HG03175 (cell line): Measurements from ENCODE around the gene KCTD13.
"Not testable (repeated sequence)": the region's sequence is repeated elsewhere in the genome, so short reads cannot be mapped to it uniquely, and the experiment has no call there.

ENCODE experiments used
- ATAC-seq: cut with Tn5 transposase; IDR thresholded peaks from one replicate; pipeline ENCODE4 v1.9.1; 2021; ENCODE audit warnings: mild to moderate bottlenecking, moderate library complexity; ENCODE audit not compliant: unreplicated experiment

Gene KCTD13, protein sequence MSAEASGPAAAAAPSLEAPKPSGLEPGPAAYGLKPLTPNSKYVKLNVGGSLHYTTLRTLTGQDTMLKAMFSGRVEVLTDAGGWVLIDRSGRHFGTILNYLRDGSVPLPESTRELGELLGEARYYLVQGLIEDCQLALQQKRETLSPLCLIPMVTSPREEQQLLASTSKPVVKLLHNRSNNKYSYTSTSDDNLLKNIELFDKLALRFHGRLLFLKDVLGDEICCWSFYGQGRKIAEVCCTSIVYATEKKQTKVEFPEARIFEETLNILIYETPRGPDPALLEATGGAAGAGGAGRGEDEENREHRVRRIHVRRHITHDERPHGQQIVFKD

GRCh38 chr16:29925781-29926710, at the start of gene KCTD13:
KCTD13 (minus strand) TSS chr16:29926226; CDS start chr16:29926033, 193 bp downstream.
- ATAC-seq = peak; percentile 88

- ATAC-seq = no peak
Measured at GRCh38 chr16:29975134-29975538, 49.1 kb upstream of the KCTD13 start.

DNA sequence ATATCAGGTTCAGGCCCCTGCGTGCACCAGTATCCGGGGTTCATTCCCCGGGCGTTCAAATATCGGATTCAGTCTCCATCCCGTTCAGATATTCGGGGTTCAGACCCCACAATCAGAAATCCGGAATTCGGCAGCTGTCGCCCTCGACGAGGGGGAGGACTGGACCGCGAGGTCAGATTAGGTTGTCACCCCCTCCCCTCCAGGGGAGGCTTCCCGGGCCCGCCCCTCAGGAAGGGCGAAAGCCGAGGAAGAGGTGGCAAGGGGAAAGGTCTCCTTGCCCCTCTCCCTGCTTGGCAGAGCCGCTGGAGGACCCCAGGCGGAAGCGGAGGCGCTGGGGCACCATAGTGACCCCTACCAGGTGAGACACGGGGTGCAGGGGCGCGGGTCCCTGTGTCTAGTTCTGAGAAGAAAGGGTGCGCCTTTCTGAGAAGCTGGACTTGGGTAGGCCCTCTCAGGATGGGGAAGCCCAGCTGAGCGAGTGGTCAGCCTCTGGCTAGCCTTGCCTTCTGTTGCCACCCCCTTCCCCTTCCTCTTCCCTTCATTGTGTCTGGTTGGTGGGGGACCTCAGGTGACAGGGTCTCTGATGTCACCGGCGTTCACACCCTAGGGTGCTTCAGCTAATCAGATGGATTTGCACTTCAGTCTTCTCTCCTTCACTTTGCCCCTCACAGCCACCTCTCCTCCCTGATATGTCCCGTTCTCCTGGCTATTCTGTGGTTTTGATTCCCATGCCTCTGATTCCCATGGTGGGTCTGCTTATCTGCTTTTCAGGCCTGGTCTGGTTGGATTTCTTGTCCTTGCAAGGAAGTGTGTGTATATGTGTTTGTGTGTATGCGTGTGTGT, 48.5 kb upstream of the KCTD13 start:
- no peak for ATAC-seq

DNA sequence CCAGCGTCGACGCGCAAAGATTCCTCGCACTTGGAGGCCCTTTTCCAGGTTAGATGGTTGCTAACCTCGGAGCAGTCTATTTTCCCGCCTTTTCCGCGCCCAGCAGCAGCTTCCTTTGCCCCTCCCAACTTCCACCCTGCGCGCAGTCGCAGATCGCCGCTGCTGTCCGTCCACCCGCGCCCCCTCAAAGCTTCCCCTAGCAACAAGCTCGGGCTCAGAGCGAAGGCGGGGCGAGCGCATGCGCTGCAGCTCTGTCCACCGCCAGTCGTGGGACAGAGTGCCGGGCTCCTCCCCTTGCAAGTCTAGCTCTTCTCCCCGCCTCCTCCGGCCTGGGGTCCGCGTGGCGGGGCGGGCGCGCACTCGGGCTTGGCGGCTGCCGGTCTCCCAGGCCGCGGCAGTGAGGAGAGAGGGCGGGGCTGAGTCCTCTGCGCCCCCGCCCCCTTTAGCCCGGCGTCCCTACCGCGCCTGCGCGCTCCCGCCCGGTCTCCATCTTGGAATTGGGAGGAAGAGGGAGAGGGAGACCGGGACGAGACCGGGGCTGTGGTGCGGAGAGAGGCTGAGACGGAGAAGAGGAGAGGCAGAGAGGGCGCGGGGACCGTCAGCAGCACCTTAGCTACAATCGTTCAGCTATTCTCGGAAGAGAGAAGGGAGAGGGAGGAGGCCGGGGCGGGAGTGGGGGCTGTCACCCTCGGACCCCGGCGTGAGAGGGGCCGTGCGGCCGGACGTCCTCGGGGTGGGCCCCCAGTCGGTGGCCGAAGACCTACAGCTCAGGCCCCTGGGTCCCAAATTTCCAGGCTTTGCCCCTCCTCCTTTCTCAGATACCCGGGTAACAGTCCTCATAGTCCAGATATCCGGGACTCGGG, 47.6 kb upstream of the KCTD13 start, which contains the start of gene TAOK2:
TAOK2 (plus strand) TSS at position 485 of the 863 bp plus-strand sequence. CDS start 3,905 bp downstream, outside the sequence.
- peak; percentile 94 for ATAC-seq

DNA sequence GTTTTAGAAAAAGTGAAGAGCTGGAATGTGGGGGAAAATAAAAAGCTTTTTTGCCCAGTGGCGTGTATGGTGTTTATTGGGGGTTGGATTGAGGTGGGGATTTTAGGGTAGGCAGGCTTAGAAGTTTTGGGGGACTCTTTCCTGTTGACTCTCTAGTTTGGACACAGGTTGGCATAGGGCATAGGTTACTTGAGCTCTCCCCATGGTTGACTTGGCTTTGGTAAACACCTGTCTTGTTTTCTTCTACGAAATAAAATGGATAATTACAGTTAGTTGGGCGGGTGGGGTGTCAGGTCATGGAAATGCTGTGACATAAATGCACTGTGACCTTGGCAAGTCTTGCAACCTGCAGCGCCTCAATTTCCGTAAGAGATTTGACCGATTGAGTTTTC, 47.0 kb upstream of the KCTD13 start:
- ATAC-seq = no peak

DNA sequence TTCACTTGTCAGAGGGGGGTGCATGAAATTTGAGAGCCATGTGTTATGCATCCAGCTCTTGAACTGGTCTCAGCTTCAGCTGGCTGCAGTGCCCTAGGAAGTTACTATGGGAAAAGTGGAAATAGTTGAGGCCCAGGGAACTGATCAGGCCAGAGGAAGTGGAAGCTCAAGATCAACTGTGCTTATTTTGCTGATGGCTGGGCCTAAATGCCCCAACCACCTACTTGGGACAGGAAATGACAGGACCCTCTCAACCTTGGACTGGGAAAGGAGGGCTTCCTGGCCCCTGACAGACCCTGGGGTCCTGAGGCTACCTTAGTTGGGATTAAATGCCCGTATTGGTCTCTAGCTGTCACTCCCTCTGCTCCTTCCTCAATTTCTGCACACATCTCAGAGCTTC, 46.5 kb upstream of the KCTD13 start:
- ATAC-seq = no peak

- ATAC-seq = no peak
Measured at GRCh38 chr16:29971304-29971703, 45.3 kb upstream of the KCTD13 start.

GRCh38 chr16:29968205-29968604, 42.2 kb upstream of the KCTD13 start:
- ATAC-seq = no peak

DNA sequence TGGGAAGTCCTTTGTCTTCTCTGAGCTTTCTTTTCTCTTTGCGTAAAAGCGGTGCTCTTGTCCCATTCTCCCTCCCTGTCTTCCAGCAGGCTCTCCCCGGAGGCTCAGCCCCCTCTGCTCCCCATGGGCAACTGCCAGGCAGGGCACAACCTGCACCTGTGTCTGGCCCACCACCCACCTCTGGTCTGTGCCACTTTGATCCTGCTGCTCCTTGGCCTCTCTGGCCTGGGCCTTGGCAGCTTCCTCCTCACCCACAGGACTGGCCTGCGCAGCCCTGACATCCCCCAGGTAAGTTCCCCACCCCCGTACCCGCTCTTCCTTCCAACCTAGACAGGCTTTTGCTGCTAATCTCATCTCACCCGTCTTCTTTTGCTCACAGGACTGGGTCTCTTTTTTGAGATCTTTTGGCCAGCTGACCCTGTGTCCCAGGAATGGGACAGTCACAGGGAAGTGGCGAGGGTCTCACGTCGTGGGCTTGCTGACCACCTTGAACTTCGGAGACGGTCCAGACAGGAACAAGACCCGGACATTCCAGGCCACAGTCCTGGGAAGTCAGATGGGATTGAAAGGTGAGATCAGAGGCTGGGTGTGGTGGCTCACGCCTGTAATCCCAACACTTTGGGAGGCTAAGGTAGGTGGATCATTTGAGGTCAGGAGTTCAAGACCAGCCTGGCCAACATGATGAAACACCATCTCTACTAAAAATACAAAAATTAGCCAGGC, 37.2 kb upstream of the KCTD13 start:
- no peak for ATAC-seq

DNA sequence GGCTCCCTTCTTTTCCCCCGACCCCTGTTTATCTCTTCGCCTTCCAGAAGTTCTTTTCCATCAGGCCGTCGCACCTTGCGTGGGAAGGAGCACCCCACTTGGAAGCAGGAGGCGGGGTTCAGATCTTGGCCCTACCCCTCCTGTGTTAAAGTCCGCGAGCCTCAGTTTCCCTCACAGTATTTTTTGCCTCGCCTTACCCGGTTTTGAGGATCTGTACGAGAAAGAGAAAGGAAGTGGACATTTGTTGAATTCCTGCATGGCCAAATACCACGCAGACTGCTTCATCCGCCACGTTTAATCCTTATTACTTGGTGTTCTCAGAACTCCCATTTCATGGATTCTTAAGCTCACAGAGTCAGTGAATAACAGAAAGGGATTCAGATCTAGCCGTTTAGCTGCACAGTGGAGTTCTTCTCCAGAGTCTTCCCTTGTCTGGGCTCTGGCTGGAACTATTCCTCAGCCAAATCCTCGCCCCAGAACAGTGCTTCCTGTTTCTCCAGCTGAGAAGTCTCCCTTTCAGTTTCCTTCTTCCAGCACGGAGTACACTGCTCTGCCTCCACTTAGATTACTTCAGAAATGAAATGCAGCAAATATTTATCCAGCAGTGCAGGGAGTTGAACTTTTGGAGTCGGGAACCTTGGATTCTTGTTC, 36.4 kb upstream of the KCTD13 start:
- ATAC-seq = no peak

DNA sequence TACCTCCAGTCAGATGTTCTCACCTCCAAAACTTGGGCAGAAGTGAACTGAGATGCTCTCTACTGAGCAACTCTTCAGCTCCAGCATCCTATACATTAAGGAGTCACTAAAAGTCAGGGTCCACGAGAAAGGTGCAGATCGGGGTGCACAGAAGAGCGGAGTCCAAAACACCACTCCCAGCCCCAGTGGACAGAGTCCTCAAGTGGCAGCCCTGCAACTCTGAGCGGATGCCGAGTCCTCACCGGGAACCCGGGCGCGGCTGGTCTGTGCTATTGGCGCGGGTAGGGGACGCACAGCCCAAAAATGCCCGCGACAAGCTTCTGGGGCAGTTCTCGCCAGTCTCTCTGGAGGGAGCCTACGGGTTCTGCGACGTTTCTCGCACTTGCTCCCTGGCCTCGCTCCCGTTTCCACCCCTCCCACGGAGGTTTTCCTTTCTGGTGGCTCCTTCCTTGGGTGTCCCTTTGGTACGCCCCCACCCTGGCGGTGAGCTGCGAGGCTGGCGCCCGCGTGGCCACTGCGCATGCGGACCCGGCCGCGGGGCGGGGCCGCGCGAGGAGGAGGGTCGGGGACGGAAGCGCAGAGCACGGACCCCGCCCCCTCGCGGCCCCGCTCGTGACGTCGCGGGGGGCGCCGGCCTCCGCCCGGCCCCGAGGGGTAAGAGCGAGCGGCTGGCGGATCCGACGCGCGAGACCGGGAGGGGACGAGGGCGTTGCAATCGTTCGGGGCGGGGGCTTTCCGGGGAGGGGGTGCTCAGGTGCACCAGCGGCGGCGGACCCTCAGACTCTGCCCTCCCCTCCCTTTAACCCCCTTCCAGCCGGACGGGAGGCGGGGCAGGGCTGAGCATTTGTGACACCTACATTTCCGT, 35.7 kb upstream of the KCTD13 start, which contains the start of gene TMEM219:
TMEM219 (plus strand) TSS at position 601 of the 865 bp plus-strand sequence. CDS start 1,065 bp downstream, outside the sequence.
- ATAC-seq = peak; percentile 85

DNA sequence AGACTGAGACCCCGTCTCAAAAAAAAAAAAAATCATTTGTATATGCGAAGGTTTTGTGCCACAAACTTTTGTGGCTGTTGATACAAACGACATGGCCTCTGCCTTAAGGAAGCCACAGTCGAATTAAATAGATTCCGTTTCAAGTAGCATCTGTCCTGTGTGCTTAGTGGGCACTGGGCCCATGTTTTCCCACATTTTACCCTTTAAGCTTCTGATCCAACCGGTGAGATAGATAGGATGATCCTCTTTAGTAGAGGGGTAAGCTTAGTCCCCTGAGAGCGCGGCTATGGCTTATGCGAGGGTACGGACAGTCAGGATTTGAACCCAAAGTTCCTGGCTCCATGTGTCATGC, 35.1 kb upstream of the KCTD13 start:
- ATAC-seq = no peak

- ATAC-seq = not testable (repeated sequence)
Measured at GRCh38 chr16:29959821-29960220, 33.8 kb upstream of the KCTD13 start.

DNA sequence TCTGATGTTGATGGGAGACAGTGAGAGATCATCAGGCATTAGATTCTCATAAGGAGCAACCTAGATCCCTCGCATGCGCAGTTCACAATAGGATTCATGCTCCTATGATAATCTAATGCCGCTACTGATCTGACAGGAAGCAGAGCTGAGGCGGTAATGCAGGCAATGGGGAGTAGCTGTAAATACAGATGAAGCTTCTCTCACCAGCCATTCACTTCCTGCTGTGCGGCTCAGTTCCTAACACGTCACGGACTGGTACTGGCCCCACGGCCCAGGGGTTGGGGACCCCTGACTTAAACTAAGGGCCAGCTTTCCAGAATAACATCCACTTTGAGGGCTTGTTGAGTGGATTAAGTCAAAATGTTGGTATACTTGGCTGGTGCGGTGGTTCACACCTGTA, 33.3 kb upstream of the KCTD13 start:
- ATAC-seq = no peak

DNA sequence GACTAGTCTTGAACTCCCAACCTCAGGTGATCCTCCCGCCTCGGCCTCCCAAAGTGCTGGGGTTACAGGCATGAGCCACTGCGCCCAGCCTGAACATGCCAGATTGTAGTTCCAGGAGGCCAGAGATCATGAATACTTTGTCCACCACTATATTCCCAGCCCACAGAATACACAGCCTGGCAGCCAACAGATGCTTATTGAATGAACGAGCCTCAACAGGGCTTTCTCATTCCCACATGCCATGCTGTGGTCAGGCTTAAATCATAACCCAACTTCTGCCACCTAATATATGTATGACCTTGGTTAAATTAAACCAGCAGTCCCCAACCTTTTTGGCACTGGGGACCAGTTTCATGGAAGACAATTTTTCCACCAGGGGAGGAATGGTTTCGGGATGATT, 32.7 kb upstream of the KCTD13 start:
- no peak for ATAC-seq

GRCh38 chr16:29951625-29952365, 25.8 kb upstream of the KCTD13 start:
- no peak for ATAC-seq

GRCh38 chr16:29950806-29951461, 24.9 kb upstream of the KCTD13 start:
- ATAC-seq = no peak
